Measurements from ENCODE around the gene ILK. TPM values are rescaled to one million over a fixed set of nuclear protein-coding genes. Genes with fewer than 3 reads are reported as not detected.

ILK gene
- total and polyA plus RNA-seq, 2 experiments from 2014 or later: 114 to 126 TPM

GRCh38 chr11:6614446-6614845 is 10.9 kb downstream of the ILK start:
- Histone ChIP-seq H4K20me1 (ENCODE audit: insufficient read depth, poor library complexity, severe bottlenecking) (no peaks in the 10 kb centered on the region), H3K4me1 (ENCODE audit: insufficient read depth) (peaks cover 18% of the 10 kb centered on the region), H3K4me2 (no peak overlapping the region), H3K36me3 (replicated peaks; ENCODE audit: insufficient read depth, low read depth) (no peaks in the 10 kb centered on the region), H3K27ac (no peak overlapping the region), H3K27me3 (no peaks in the 10 kb centered on the region), H3K79me2 (peaks cover 30% of the 10 kb centered on the region), H2AFZ (no peak overlapping the region), H3K4me3 (no peak overlapping the region), H3K9me2 (replicated peaks; ENCODE audit: insufficient read depth) (no peaks in the 10 kb centered on the region), H3K9me3 (ENCODE audit: low read depth) (no peaks in the 10 kb centered on the region)
- TF ChIP-seq EZH2phosphoT487 (IDR thresholded peaks at IDR 0.05; ENCODE audit: low read depth, severe bottlenecking, unreplicated experiment) (no peak), EZH2 (IDR thresholded peaks at IDR 0.05; ENCODE audit: borderline replicate concordance) (no peak)
- TF ChIP-seq, protein P1, sequence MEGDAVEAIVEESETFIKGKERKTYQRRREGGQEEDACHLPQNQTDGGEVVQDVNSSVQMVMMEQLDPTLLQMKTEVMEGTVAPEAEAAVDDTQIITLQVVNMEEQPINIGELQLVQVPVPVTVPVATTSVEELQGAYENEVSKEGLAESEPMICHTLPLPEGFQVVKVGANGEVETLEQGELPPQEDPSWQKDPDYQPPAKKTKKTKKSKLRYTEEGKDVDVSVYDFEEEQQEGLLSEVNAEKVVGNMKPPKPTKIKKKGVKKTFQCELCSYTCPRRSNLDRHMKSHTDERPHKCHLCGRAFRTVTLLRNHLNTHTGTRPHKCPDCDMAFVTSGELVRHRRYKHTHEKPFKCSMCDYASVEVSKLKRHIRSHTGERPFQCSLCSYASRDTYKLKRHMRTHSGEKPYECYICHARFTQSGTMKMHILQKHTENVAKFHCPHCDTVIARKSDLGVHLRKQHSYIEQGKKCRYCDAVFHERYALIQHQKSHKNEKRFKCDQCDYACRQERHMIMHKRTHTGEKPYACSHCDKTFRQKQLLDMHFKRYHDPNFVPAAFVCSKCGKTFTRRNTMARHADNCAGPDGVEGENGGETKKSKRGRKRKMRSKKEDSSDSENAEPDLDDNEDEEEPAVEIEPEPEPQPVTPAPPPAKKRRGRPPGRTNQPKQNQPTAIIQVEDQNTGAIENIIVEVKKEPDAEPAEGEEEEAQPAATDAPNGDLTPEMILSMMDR (IDR thresholded peaks at IDR 0.05; ENCODE audit: poor library complexity): no peak
- DNase-seq (ENCODE audit: low spot score): no peak
- 91% methylated on average over 2 of the region's 2 CpGs for WGBS (ENCODE audit: low lambda C conversion rate, missing lambda C conversion rate)

DNA sequence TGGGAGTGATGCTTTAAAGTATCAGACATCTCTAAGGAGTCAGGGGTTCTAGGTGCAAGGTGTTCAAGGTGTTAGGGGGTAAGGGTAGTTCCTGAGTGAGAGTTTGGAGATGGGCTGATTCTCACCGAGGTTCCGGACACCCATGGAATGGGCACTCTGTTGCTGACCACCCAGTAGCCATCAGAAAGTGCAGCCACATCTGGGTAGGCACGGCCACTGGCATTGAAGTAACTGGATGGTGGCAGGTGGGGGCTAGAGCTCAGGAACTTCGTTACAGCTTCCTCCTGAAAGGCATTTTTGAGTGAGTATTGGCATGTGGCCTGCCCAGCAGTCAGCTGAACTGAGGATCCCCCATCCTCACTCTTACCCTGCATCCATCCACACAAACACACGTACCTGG is 11.5 kb downstream of the ILK start:
- no peak overlapping the region for H3K4me3 ChIP-seq
- H3K27ac ChIP-seq: no peak overlapping the region
- no peaks in the 10 kb centered on the region for H3K9me2 ChIP-seq (replicated peaks; ENCODE audit: insufficient read depth)
- H3K27me3 ChIP-seq: no peaks in the 10 kb centered on the region
- H3K36me3 ChIP-seq (replicated peaks; ENCODE audit: insufficient read depth, low read depth): no peaks in the 10 kb centered on the region
- no peak overlapping the region for H3K4me2 ChIP-seq
- TF ChIP-seq EZH2 (IDR thresholded peaks at IDR 0.05; ENCODE audit: borderline replicate concordance): no peak
- TF ChIP-seq, protein P1 (IDR thresholded peaks at IDR 0.05; ENCODE audit: poor library complexity): no peak
- TF ChIP-seq EZH2phosphoT487 (IDR thresholded peaks at IDR 0.05; ENCODE audit: low read depth, severe bottlenecking, unreplicated experiment): no peak
- peaks cover 18% of the 10 kb centered on the region for H3K4me1 ChIP-seq (ENCODE audit: insufficient read depth)
- no peaks in the 10 kb centered on the region for H4K20me1 ChIP-seq (ENCODE audit: insufficient read depth, poor library complexity, severe bottlenecking)
- 92% methylated on average over 5 of the region's 5 CpGs for WGBS (ENCODE audit: low lambda C conversion rate, missing lambda C conversion rate)
- no peaks in the 10 kb centered on the region for H3K9me3 ChIP-seq (ENCODE audit: low read depth)
- DNase-seq (ENCODE audit: low spot score): no peak
- H2AFZ ChIP-seq: no peak overlapping the region
- peaks cover 25% of the 10 kb centered on the region for H3K79me2 ChIP-seq

GRCh38 chr11:6615882-6616585 is 12.5 kb downstream of the ILK start:
- peaks cover 21% of the 10 kb centered on the region for H3K79me2 ChIP-seq
- no peak overlapping the region for H3K4me3 ChIP-seq
- DNase-seq (ENCODE audit: low spot score): no peak
- no peak overlapping the region for H2AFZ ChIP-seq
- no peaks in the 10 kb centered on the region for H3K27me3 ChIP-seq
- TF ChIP-seq, protein P1 (IDR thresholded peaks at IDR 0.05; ENCODE audit: poor library complexity): no peak
- no peak for TF ChIP-seq EZH2 (IDR thresholded peaks at IDR 0.05; ENCODE audit: borderline replicate concordance)
- no peak for TF ChIP-seq EZH2phosphoT487 (IDR thresholded peaks at IDR 0.05; ENCODE audit: low read depth, severe bottlenecking, unreplicated experiment)
- no peaks in the 10 kb centered on the region for H3K9me3 ChIP-seq (ENCODE audit: low read depth)
- H3K4me1 ChIP-seq (ENCODE audit: insufficient read depth): peaks cover 18% of the 10 kb centered on the region
- no peaks in the 10 kb centered on the region for H4K20me1 ChIP-seq (ENCODE audit: insufficient read depth, poor library complexity, severe bottlenecking)
- H3K9me2 ChIP-seq (replicated peaks; ENCODE audit: insufficient read depth): no peaks in the 10 kb centered on the region
- H3K36me3 ChIP-seq (replicated peaks; ENCODE audit: insufficient read depth, low read depth): no peaks in the 10 kb centered on the region
- H3K27ac ChIP-seq: no peak overlapping the region
- no peak overlapping the region for H3K4me2 ChIP-seq
- WGBS (ENCODE audit: low lambda C conversion rate, missing lambda C conversion rate): 96% methylated on average over 8 of the region's 9 CpGs
